H1 (cell line): ENCODE data around the gene ZNF512B. TPM values are rescaled to one million over a fixed set of nuclear protein-coding genes. Genes with fewer than 3 reads are reported as not detected.

ENCODE experiments used
- CTCF ChIA-PET: fragments of 300-600 bp; sonication (Branson Sonifier 250); formaldehyde crosslinking; loops from one replicate; lab custom pipeline; 2021; ENCODE audit not compliant: partially characterized antibody; lab: Charles Lee
- POLR2A ChIA-PET: fragments of 300-600 bp; sonication (Branson Sonifier 250); formaldehyde crosslinking; loops from one replicate; lab custom pipeline; 2021; ENCODE audit warnings: inconsistent platforms; ENCODE audit not compliant: partially characterized antibody; lab: Charles Lee
- DNase-seq, 2 experiments: peaks; one replicate each; pipeline versions ENCODE4 v3.0.0 to v3.0.0-alpha.2; 2010 to 2022; ENCODE audit warnings: low spot score in 2 of 2, low read depth in 1 of 2, mixed read lengths in 1 of 2
- FAIRE-seq: peaks from 2 replicates; lab custom pipeline; 2011; peaks lifted over from hg19 to GRCh38; lab: Jason Lieb, UNC
- H2AFZ ChIP-seq: 2 replicates; pipeline ENCODE4 v1.8.1; 2012; ENCODE audit warnings: low read length, inconsistent platforms
- H2AK5ac ChIP-seq: 2 replicates; pipeline ENCODE4 v1.6.1; 2013; ENCODE audit warnings: low read depth, low read length
- H2BK120ac ChIP-seq: replicated peaks from 2 replicates; pipeline ENCODE3; 2013; ENCODE audit warnings: low read depth, low read length, inconsistent platforms
- H2BK12ac ChIP-seq: 2 replicates; pipeline ENCODE4 v1.6.1; 2013; ENCODE audit warnings: low read depth, low read length
- H2BK15ac ChIP-seq: 2 replicates; pipeline ENCODE4 v1.6.1; 2013; ENCODE audit warnings: low read length
- H2BK20ac ChIP-seq: 2 replicates; pipeline ENCODE4 v1.6.1; 2013; ENCODE audit warnings: low read length
- H2BK5ac ChIP-seq: 2 replicates; pipeline ENCODE4 v1.6.1; 2013; ENCODE audit warnings: low read depth, low read length
- H3K14ac ChIP-seq: 2 replicates; pipeline ENCODE4 v1.6.1; 2013; ENCODE audit warnings: inconsistent platforms; ENCODE audit not compliant: insufficient read length
- H3K18ac ChIP-seq: 2 replicates; pipeline ENCODE4 v1.6.1; 2013; ENCODE audit warnings: low read length; ENCODE audit errors: extremely low read depth
- H3K23ac ChIP-seq: 2 replicates; pipeline ENCODE4 v1.6.1; 2013; ENCODE audit warnings: inconsistent platforms; ENCODE audit not compliant: insufficient read length
- H3K23me2 ChIP-seq: 2 replicates; pipeline ENCODE4 v1.6.1; 2013; ENCODE audit warnings: low read depth, low read length
- H3K27ac ChIP-seq: 2 replicates; pipeline ENCODE4 v1.6.1; 2011; ENCODE audit warnings: low read depth, low read length, inconsistent platforms
- H3K27me3 ChIP-seq, 4 experiments: replicated peaks in 1 of 4; 1 replicate in 1 of 4; 2 replicates in 3 of 4; pipeline versions ENCODE4 v1.6.1 to v1.8.1; 2011 to 2013; ENCODE audit warnings: low read length in 3 of 4, mild to moderate bottlenecking in 3 of 4, inconsistent platforms in 2 of 4, mixed read lengths in 2 of 4, moderate library complexity in 1 of 4; ENCODE audit not compliant: control insufficient read depth in 3 of 4, insufficient read depth in 3 of 4; ENCODE audit errors: extremely low read depth in 1 of 4
- H3K36me3 ChIP-seq, 4 experiments: 2 replicates each; pipeline versions ENCODE4 v1.6.1 to v1.8.1; 2011 to 2013; ENCODE audit warnings: mild to moderate bottlenecking in 4 of 4, low read length in 3 of 4, moderate library complexity in 2 of 4, control low read depth in 1 of 4, inconsistent platforms in 1 of 4; ENCODE audit not compliant: insufficient read depth in 4 of 4, control insufficient read depth in 2 of 4
- H3K4ac ChIP-seq: replicated peaks from 2 replicates; pipeline ENCODE3; 2013; ENCODE audit warnings: low read length, low read depth, mixed read lengths, inconsistent platforms; ENCODE audit not compliant: insufficient read length
- H3K4me1 ChIP-seq, 4 experiments: replicated peaks in 1 of 4; 1 replicate in 1 of 4; 2 replicates in 3 of 4; pipeline versions ENCODE4 v1.6.1 to v1.8.1; 2011 to 2013; ENCODE audit warnings: low read length in 3 of 4, inconsistent platforms in 2 of 4, mixed read lengths in 1 of 4; ENCODE audit not compliant: insufficient read depth in 4 of 4, control insufficient read depth in 3 of 4
- H3K4me2 ChIP-seq, 2 experiments: 2 replicates each; pipeline versions ENCODE4 v1.6.1 to v1.8.1; 2011 to 2013; ENCODE audit warnings: low read depth in 2 of 2, low read length in 2 of 2, control low read depth in 1 of 2, inconsistent platforms in 1 of 2, mild to moderate bottlenecking in 1 of 2; ENCODE audit not compliant: insufficient read depth in 1 of 2
- H3K4me3 ChIP-seq, 4 experiments: fragments of 200-600, 300-600 bp in 1 of 4; sonication (generic), shearing (Covaris generic), sonication (Bioruptor Twin) in 1 of 4; 2 replicates each; pipeline versions ENCODE4 v1.5.1 to v1.8.1; 2011 to 2016; ENCODE audit warnings: low read length in 4 of 4, low read depth in 3 of 4, control low read depth in 2 of 4, inconsistent platforms in 2 of 4, mild to moderate bottlenecking in 2 of 4, mixed read lengths in 1 of 4, moderate library complexity in 1 of 4; ENCODE audit not compliant: insufficient read depth in 2 of 4; ENCODE audit errors: extremely low read depth in 1 of 4
- H3K56ac ChIP-seq: replicated peaks from 2 replicates; pipeline ENCODE3; 2013; ENCODE audit warnings: low read depth, mild to moderate bottlenecking, mixed read lengths, low read length, inconsistent platforms; ENCODE audit not compliant: insufficient read length
- H3K79me1 ChIP-seq: 2 replicates; pipeline ENCODE4 v1.6.1; 2013; ENCODE audit warnings: low read depth, low read length, control low read depth
- H3K79me2 ChIP-seq, 2 experiments: 2 replicates each; pipeline versions ENCODE4 v1.6.1 to v1.8.1; 2012 to 2013; ENCODE audit warnings: low read length in 2 of 2, mild to moderate bottlenecking in 2 of 2, inconsistent platforms in 1 of 2; ENCODE audit not compliant: insufficient read depth in 2 of 2, control insufficient read depth in 1 of 2
- H3K9ac ChIP-seq, 4 experiments: replicated peaks in 1 of 4; 1 replicate in 1 of 4; 2 replicates in 3 of 4; pipeline versions ENCODE4 v1.6.1 to v1.8.1; 2011 to 2013; ENCODE audit warnings: low read depth in 3 of 4, low read length in 3 of 4, control low read depth in 2 of 4, mild to moderate bottlenecking in 2 of 4, moderate library complexity in 2 of 4, inconsistent platforms in 1 of 4; ENCODE audit errors: extremely low read depth in 1 of 4
- H3K9me3 ChIP-seq, 2 experiments: 2 replicates each; pipeline versions ENCODE4 v1.6.1 to v1.8.1; 2012 to 2013; ENCODE audit warnings: mild to moderate bottlenecking in 2 of 2, moderate library complexity in 2 of 2, control low read depth in 1 of 2, inconsistent platforms in 1 of 2, low read depth in 1 of 2, low read length in 1 of 2, mixed read lengths in 1 of 2; ENCODE audit not compliant: insufficient read depth in 2 of 2
- H4K20me1 ChIP-seq, 2 experiments: replicated peaks in 1 of 2; 2 replicates each; pipeline versions ENCODE3 to v1.8.1; 2011 to 2013; ENCODE audit warnings: inconsistent platforms in 2 of 2, low read length in 2 of 2, mild to moderate bottlenecking in 1 of 2; ENCODE audit not compliant: insufficient read depth in 2 of 2, control insufficient read depth in 1 of 2
- H4K5ac ChIP-seq: 2 replicates; pipeline ENCODE4 v1.6.1; 2013; ENCODE audit warnings: low read length, low read depth, mixed read lengths, inconsistent platforms; ENCODE audit not compliant: insufficient read length
- H4K8ac ChIP-seq: 2 replicates; pipeline ENCODE4 v1.8.0; 2013; ENCODE audit warnings: mild to moderate bottlenecking, moderate library complexity, low read length, inconsistent platforms; ENCODE audit not compliant: insufficient read depth; ENCODE audit errors: extremely low read depth
- H4K91ac ChIP-seq: replicated peaks from 2 replicates; pipeline ENCODE3; 2013; ENCODE audit warnings: low read length, mixed read lengths, inconsistent platforms; ENCODE audit not compliant: insufficient read length
- CEBPB ChIP-seq: IDR thresholded peaks from 2 replicates; pipeline ENCODE4 v1.6.1; 2012; ENCODE audit warnings: low read depth, low read length
- CREB1 ChIP-seq: IDR thresholded peaks from 2 replicates; pipeline ENCODE4 v1.6.1; 2012; ENCODE audit warnings: inconsistent platforms
- JUN ChIP-seq: IDR thresholded peaks from 2 replicates; pipeline ENCODE4 v1.6.1; 2011; ENCODE audit warnings: low read depth, mild to moderate bottlenecking, improper control_type of control experiment, low read length
- KDM4A ChIP-seq: IDR thresholded peaks from one replicate; pipeline ENCODE4 v1.7.1; 2012; ENCODE audit warnings: low read depth, mild to moderate bottlenecking, moderate library complexity, low read length, inconsistent platforms; ENCODE audit not compliant: severe bottlenecking
- NRF1 ChIP-seq: IDR thresholded peaks from 2 replicates; pipeline ENCODE4 v1.6.1; 2011; ENCODE audit warnings: mild to moderate bottlenecking, low read depth, low read length, improper control_type of control experiment
- YY1 ChIP-seq: IDR thresholded peaks from 2 replicates; pipeline ENCODE4 v1.6.1; 2011; ENCODE audit warnings: low read depth, mild to moderate bottlenecking, low read length
- WGBS, 2 experiments: shearing (Covaris generic) in 1 of 2; methylation state at CpG; one replicate each; pipeline versions ENCODE4 v1.1.6 to v1.1.7; 2013 to 2015; ENCODE audit warnings: low lambda C conversion rate in 2 of 2, mixed read lengths in 2 of 2, inconsistent platforms in 1 of 2, low coverage in 1 of 2, missing lambda C conversion rate in 1 of 2; ENCODE audit not compliant: insufficient replicate concordance in 2 of 2, insufficient coverage in 1 of 2, insufficient read length in 1 of 2; ENCODE audit errors: extremely low coverage in 1 of 2, missing lambda C conversion rate in 1 of 2; 5-methylcytosine and 5-hydroxymethylcytosine counted together
- polyA plus RNA-seq, 7 experiments: library from polyadenylated mRNA; depleted of rRNA in 3 of 7; stranded (reverse) in 5 of 7; unstranded in 2 of 7; fragments of >200 nt in 5 of 7; fragments of 200-250 nt in 2 of 7; gene quantifications; 1 replicate in 5 of 7; 2 replicates in 1 of 7; 4 replicates in 1 of 7; pipeline versions ENCODE4 v1.2.1 to v1.2.3, GENCODE V29; 2011 to 2013; ENCODE audit warnings: missing spikeins in 2 of 7, mixed read lengths in 2 of 7
- total RNA-seq: library from RNA; stranded (reverse); fragmentation: NEBNext Ultra II Directional; extraction: Animal tissue kit (Norgen Biotek cat#: 25700); gene quantifications from 2 replicates; pipeline ENCODE4 v1.2.1, GENCODE V29; 2021
- TF ChIP-seq, protein P1 (sequence below), 3 experiments: IDR thresholded peaks; 1 replicate in 2 of 3; 2 replicates in 1 of 3; pipeline versions ENCODE4 v1.5.1 to v1.6.1; 2011; ENCODE audit warnings: low read length in 3 of 3, mild to moderate bottlenecking in 3 of 3, inconsistent platforms in 2 of 3, low read depth in 1 of 3, moderate library complexity in 1 of 3; ENCODE audit not compliant: insufficient read depth in 1 of 3; ENCODE audit errors: control extremely low read depth in 1 of 3
- TF ChIP-seq, protein P2 (sequence below): IDR thresholded peaks from 2 replicates; pipeline ENCODE4 v1.6.1; 2011; ENCODE audit warnings: low read depth, mild to moderate bottlenecking, low read length; ENCODE audit not compliant: insufficient read depth

Gene ZNF512B
- total and polyA plus RNA-seq, 2 of the 8 experiments (the other 6 are each of a cell fraction or from before 2014, with no cell fraction given): 7.3 to 26.6 TPM

DNA sequence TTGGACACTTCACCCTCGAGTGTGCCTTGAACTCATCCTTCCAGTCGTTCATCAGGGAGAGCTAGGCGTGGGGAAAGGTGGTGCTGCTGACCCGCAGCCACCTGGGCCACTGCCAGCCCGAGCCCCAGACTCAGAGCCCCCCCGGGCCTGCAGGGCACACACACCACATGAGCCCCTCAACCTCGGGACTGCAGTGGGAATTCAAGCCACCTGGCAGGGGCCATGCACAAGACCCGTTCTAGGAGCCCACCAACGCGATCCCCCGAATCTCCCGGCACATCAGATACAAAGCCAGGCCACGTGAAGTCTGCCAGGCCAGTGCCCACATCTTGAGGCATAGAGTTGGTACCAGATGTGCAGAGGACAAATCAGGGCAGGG, 2.8 kb downstream of the ZNF512B start:
- Histone ChIP-seq H4K91ac (no peak overlapping the region), H3K4ac (no peak overlapping the region), H2BK15ac (no peak overlapping the region), H3K14ac (no peak overlapping the region), H3K23ac (no peak overlapping the region), H3K18ac (no peak overlapping the region), H2BK12ac (no peak overlapping the region), H3K4me1 (peaks cover 0 to 13% (median 5%) of the 10 kb centered on the region in 4 experiments; a peak in 5 of 7 replicates), H4K8ac (no peak overlapping the region), H3K79me2 (no peaks in the 10 kb centered on the region; a peak in 1 of 4 replicates), H2BK20ac (no peak overlapping the region), H3K36me3 (peaks cover 20 to 52% (median 42%) of the 10 kb centered on the region in 4 experiments), H3K56ac (no peak overlapping the region), H4K5ac (no peak overlapping the region), H2BK5ac (no peak overlapping the region), H2AFZ (no peak overlapping the region), H3K4me2 (no peak overlapping the region), H3K23me2 (peaks cover 7% of the 10 kb centered on the region; the same call in 1 of the 2 replicates), H3K4me3 (peak overlapping the region in 1 of 4 experiments; percentile 21; a peak in 1 of 8 replicates), H3K9ac (no peak overlapping the region), H3K27me3 (peaks cover 0 to 6% (median 2%) of the 10 kb centered on the region in 4 experiments; a peak in 2 of 7 replicates), H3K79me1 (peaks cover 4% of the 10 kb centered on the region), H4K20me1 (peaks cover 0 to 2% of the 10 kb centered on the region in 2 experiments), H2AK5ac (no peak overlapping the region), H3K9me3 (peaks cover 42 to 53% of the 10 kb centered on the region in 2 experiments), H3K27ac (no peak overlapping the region), H2BK120ac (no peak overlapping the region)
- DNase-seq: no peak
- FAIRE-seq: no peak
- CTCF ChIA-PET: no interaction called here
- WGBS, 2 experiments: 91% methylated on average over 13 of the region's 13 CpGs; no CpG with 5 or more reads in 1 of the 2 experiments
- TF ChIP-seq, protein P1, sequence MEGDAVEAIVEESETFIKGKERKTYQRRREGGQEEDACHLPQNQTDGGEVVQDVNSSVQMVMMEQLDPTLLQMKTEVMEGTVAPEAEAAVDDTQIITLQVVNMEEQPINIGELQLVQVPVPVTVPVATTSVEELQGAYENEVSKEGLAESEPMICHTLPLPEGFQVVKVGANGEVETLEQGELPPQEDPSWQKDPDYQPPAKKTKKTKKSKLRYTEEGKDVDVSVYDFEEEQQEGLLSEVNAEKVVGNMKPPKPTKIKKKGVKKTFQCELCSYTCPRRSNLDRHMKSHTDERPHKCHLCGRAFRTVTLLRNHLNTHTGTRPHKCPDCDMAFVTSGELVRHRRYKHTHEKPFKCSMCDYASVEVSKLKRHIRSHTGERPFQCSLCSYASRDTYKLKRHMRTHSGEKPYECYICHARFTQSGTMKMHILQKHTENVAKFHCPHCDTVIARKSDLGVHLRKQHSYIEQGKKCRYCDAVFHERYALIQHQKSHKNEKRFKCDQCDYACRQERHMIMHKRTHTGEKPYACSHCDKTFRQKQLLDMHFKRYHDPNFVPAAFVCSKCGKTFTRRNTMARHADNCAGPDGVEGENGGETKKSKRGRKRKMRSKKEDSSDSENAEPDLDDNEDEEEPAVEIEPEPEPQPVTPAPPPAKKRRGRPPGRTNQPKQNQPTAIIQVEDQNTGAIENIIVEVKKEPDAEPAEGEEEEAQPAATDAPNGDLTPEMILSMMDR (IDR thresholded peaks at IDR 0.05; ENCODE audit: control extremely low read depth in 1 of 3, insufficient read depth in 1 of 3, low read depth in 1 of 3, low read length in 3 of 3): no peak
- TF ChIP-seq KDM4A (no peak), CEBPB (no peak), YY1 (no peak), JUN (no peak), CREB1 (no peak), NRF1 (no peak)
- TF ChIP-seq, protein P2, sequence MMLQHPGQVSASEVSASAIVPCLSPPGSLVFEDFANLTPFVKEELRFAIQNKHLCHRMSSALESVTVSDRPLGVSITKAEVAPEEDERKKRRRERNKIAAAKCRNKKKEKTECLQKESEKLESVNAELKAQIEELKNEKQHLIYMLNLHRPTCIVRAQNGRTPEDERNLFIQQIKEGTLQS: no peak
- POLR2A ChIA-PET: interaction anchor here (0.5 to 2.6 kb wide), 4 partner anchors 8 to 57 kb away, joined by 3 to 11 read pairs (median 6); no protein-coding TSS in a partner anchor
